Gastrocnemius medialis (tissue), 4 donors: Measurements from ENCODE around the gene ZNF516. TPM values are rescaled to one million over a fixed set of nuclear protein-coding genes. Genes with fewer than 3 reads are reported as not detected.

Experiments used
- ATAC-seq, 2 donors: fragments of 150-250 bp; one replicate each; pipeline ENCODE4 v1.9.1; 2016
- DNase-seq, 2 donors: peaks; one replicate each; pipeline ENCODE4 v3.0.0-alpha.2; 2019
- H3K27ac ChIP-seq, 4 donors: fragments of 200-600 bp; sonication (generic); 1 replicate in 1 of 4; 2 replicates in 3 of 4; pipeline ENCODE4 v1.5.1; 2016 to 2018; ENCODE audit warnings: mild to moderate bottlenecking in 2 of 4, moderate library complexity in 1 of 4
- H3K27me3 ChIP-seq, 3 donors: fragments of 200-600 bp; sonication (generic) in 2 of 3; 1 replicate in 1 of 3; 2 replicates in 2 of 3; pipeline versions ENCODE4 v1.5.1 to v1.6.0; 2016 to 2019; ENCODE audit warnings: mild to moderate bottlenecking in 1 of 3, moderate library complexity in 1 of 3
- H3K36me3 ChIP-seq, 2 donors: fragments of 200-600 bp; sonication (generic) in 1 of 2; one replicate each; pipeline ENCODE4 v1.5.1; 2017 to 2018
- H3K4me1 ChIP-seq, 2 donors: fragments of 200-600 bp; sonication (generic) in 1 of 2; one replicate each; pipeline ENCODE4 v1.5.1; 2016 to 2017; ENCODE audit warnings: mild to moderate bottlenecking in 2 of 2
- H3K4me3 ChIP-seq, 4 donors: fragments of 200-600 bp; sonication (generic) in 3 of 4; 1 replicate in 1 of 4; 2 replicates in 3 of 4; pipeline ENCODE4 v1.5.1; 2016 to 2019; ENCODE audit warnings: mild to moderate bottlenecking in 2 of 4
- H3K9me3 ChIP-seq, 3 donors: fragments of 200-600 bp; sonication (generic) in 2 of 3; 1 replicate in 1 of 3; 2 replicates in 2 of 3; pipeline ENCODE4 v1.5.1; 2016 to 2019
- POLR2A ChIP-seq, 2 donors: fragments of 450-650 bp; IDR thresholded peaks; one replicate each; pipeline ENCODE4 v1.6.1; 2017; ENCODE audit warnings: antibody characterized with exemption in 2 of 2, mild to moderate bottlenecking in 2 of 2, moderate library complexity in 2 of 2
- in situ Hi-C, 4 donors: fragments of 200-750 bp; cut with MboI; loops; one replicate each; pipeline versions ENCODE4 v1.15.0 to v1.8.0; 2017; ENCODE audit warnings: low sequenced_read_pairs in 4 of 4
- intact Hi-C: fragments of 100-400 bp; cut with DNase I; formaldehyde crosslinking; loops from one replicate; pipeline ENCODE4 v1.15.1; 2023; ENCODE audit warnings: low total_unique reads
- total RNA-seq, 4 donors: library from RNA; depleted of rRNA; stranded (reverse); fragments of >200 nt; gene quantifications; one replicate each; pipeline versions ENCODE4 v1.1.0 to v1.2.3, GENCODE V29; 2016
- TF ChIP-seq, protein P1 (sequence below), 5 experiments: fragments of 450-650 bp in 3 of 5; fragments of 200-600 bp in 2 of 5; sonication (generic) in 2 of 5; IDR thresholded peaks in 4 of 5; conservative IDR thresholded peaks in 1 of 5; 1 replicate in 4 of 5; 2 replicates in 1 of 5; pipeline ENCODE4 v1.5.1; 2016 to 2019; ENCODE audit warnings: antibody characterized with exemption in 5 of 5, mild to moderate bottlenecking in 3 of 5, moderate library complexity in 3 of 5

The ZNF516 gene
- total RNA-seq, 4 donors from 2014 or later = 8.4 to 19.3 (median 12.4) TPM

- intact Hi-C loops (no loop called here), in situ Hi-C loops (loop anchor here in 2 of 4 donors (5.0 to 10.0 kb wide), 2 partner anchors 283 to 296 kb away; no protein-coding TSS in a partner anchor)
- H3K4me1 ChIP-seq = peaks cover 6 to 13% of the 10 kb centered on the region in 2 donors
Observed at GRCh38 chr18:76401498-76401897, 93.5 kb downstream of the ZNF516 start.

DNA sequence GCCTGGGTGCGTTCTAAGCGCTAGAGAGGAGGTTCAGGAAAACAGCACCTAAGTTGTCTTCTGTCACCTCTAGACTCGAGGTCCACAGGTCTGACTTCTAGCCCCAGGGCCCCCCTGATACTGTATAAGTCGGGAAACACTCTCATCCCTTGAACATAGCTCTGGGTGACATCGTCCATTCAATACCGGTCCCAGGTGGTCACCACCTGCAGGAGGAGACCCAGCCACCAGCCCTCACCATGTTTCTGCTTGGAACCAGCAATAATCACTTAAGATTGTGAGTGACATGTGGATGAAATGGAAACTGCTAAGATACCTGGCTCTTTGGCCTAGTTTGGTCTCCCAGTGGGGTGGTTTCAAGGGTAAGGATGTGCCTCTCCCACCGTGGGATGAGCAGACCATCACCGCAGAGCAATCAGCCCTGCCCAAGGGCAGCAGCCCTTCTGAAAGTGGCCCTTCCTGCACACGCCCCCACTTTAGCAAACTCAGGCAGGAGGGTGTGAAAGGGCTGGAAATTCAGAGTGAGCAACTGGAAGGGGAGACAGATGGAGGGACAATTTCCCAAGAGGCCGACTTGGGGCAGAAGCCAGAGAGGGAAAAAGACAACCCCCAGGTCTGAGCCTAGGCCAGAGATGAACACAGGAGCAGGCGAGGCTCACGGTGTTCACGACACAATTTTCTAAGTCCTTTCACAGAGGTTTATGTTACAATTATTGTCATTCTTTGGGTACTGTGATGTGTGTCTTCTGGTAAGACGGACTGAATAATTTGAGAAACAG is 95.2 kb downstream of the ZNF516 start:
- Histone ChIP-seq H3K4me3 (no peak overlapping the region), H3K4me1 (peaks cover 6 to 13% of the 10 kb centered on the region in 2 donors), H3K27ac (no peak overlapping the region), H3K9me3 (no peaks in the 10 kb centered on the region), H3K27me3 (no peaks in the 10 kb centered on the region), H3K36me3 (no peaks in the 10 kb centered on the region)
- in situ Hi-C loops = loop anchor here (5.0 to 10.0 kb wide), 4 partner anchors 217 to 307 kb away; no protein-coding TSS in a partner anchor
- ATAC-seq = no peak
- intact Hi-C loops = loop anchor here (1.0 to 5.0 kb wide), 4 partner anchors 77 to 309 kb away; no protein-coding TSS in a partner anchor
- DNase-seq = no peak
- TF ChIP-seq POLR2A (IDR thresholded peaks at IDR 0.05) = no peak
- TF ChIP-seq, protein P1, sequence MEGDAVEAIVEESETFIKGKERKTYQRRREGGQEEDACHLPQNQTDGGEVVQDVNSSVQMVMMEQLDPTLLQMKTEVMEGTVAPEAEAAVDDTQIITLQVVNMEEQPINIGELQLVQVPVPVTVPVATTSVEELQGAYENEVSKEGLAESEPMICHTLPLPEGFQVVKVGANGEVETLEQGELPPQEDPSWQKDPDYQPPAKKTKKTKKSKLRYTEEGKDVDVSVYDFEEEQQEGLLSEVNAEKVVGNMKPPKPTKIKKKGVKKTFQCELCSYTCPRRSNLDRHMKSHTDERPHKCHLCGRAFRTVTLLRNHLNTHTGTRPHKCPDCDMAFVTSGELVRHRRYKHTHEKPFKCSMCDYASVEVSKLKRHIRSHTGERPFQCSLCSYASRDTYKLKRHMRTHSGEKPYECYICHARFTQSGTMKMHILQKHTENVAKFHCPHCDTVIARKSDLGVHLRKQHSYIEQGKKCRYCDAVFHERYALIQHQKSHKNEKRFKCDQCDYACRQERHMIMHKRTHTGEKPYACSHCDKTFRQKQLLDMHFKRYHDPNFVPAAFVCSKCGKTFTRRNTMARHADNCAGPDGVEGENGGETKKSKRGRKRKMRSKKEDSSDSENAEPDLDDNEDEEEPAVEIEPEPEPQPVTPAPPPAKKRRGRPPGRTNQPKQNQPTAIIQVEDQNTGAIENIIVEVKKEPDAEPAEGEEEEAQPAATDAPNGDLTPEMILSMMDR (IDR thresholded peaks at IDR 0.05 in 4 of 5, conservative IDR thresholded peaks at IDR 0.05 in 1 of 5) = no peak

More at GRCh38 chr18:76401498-76401897, 93.5 kb downstream of the ZNF516 start:
- Histone ChIP-seq H3K4me3 (no peak overlapping the region), H3K27ac (no peak overlapping the region), H3K9me3 (no peaks in the 10 kb centered on the region), H3K36me3 (no peaks in the 10 kb centered on the region), H3K27me3 (no peaks in the 10 kb centered on the region)
- no peak for ATAC-seq
- no peak for TF ChIP-seq POLR2A (IDR thresholded peaks at IDR 0.05)
- TF ChIP-seq, protein P1 (IDR thresholded peaks at IDR 0.05 in 4 of 5, conservative IDR thresholded peaks at IDR 0.05 in 1 of 5) = no peak
- no peak for DNase-seq

DNA sequence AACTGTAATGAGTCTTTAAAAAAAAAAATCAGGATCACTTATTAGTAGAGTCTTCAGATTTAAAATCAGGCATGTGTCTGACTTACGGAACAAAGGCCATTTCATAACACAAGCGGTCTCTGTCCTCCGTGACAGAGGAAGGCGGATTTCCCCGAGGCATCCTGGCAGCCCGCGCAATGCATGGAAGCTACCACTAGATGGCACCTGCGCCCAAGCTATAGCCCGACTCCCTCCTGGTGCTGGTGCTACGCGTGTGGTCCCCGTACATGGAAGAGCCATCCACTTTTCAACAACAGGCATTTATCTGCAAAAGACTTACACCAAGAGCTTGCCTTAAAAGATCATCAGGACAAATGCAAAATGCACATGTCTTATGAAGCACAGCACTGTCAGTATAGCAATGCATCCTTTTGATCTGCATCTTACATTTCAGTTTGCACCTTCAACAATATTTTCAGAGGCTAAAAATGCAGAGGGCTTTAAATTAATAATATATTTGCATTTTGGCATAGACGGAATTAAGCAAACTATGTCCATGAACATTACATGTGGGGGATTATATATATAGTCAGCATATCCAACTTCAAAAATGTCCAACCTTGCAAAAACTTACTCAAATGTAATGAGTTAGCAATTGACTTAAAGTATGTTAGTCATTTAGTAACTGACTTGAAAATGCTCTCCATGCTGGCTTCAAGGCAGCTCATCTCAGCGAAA is 96.0 kb downstream of the ZNF516 start:
- Histone ChIP-seq H3K4me1 (peaks cover 6 to 13% of the 10 kb centered on the region in 2 donors), H3K36me3 (no peaks in the 10 kb centered on the region), H3K9me3 (no peaks in the 10 kb centered on the region), H3K4me3 (no peak overlapping the region), H3K27me3 (no peaks in the 10 kb centered on the region), H3K27ac (no peak overlapping the region)
- DNase-seq = peak; percentile 67 to 75
- ATAC-seq = peak; percentile 77 to 94
- intact Hi-C loops = loop anchor here (1.0 to 5.0 kb wide), 4 partner anchors 78 to 310 kb away; no protein-coding TSS in a partner anchor
- in situ Hi-C loops = loop anchor here in 3 of 4 donors (5.0 kb wide), 3 partner anchors 218 to 308 kb away; no protein-coding TSS in a partner anchor
- TF ChIP-seq POLR2A (IDR thresholded peaks at IDR 0.05) = no peak
- TF ChIP-seq, protein P1 (IDR thresholded peaks at IDR 0.05 in 4 of 5, conservative IDR thresholded peaks at IDR 0.05 in 1 of 5) = peak; percentile 90 to 99 (median 91)

DNA sequence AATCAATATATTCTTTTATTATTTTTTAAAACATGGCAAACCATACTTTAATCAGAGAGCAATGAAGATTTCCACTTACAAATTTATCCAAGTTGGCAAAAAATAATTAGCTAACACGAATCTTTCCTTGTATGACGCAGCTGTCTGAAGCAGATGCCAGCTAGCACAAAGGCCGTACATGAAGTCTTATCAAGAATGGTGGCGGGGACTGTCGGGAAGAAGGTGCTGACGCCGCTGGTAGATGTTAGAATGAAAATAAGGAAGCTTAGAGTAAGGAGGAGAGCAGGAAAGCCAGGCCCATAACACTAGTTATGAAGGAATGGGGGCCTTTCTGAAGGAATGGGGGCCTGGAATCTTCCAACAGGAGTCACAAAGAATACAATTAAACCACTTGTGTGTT is 96.7 kb downstream of the ZNF516 start:
- in situ Hi-C loops (loop anchor here in 3 of 4 donors (5.0 kb wide), 3 partner anchors 219 to 309 kb away; no protein-coding TSS in a partner anchor), intact Hi-C loops (loop anchor here (2.0 to 5.0 kb wide), 2 partner anchors 79 to 223 kb away; no protein-coding TSS in a partner anchor)

More for the DNA sequence above, 96.7 kb downstream of the ZNF516 start:
- H3K4me3 ChIP-seq = no peak overlapping the region
- H3K27ac ChIP-seq = no peak overlapping the region
- no peaks in the 10 kb centered on the region for H3K9me3 ChIP-seq
- peaks cover 6 to 13% of the 10 kb centered on the region in 2 donors for H3K4me1 ChIP-seq
- ATAC-seq (no peak), DNase-seq (no peak)
- TF ChIP-seq POLR2A (IDR thresholded peaks at IDR 0.05) = no peak
- TF ChIP-seq, protein P1 (IDR thresholded peaks at IDR 0.05 in 4 of 5, conservative IDR thresholded peaks at IDR 0.05 in 1 of 5) = no peak
- H3K27me3 ChIP-seq = no peaks in the 10 kb centered on the region
- no peaks in the 10 kb centered on the region for H3K36me3 ChIP-seq
